Karpas-422 (cell line): ENCODE measurements around the gene ABTB1. TPM values are rescaled to one million over a fixed set of nuclear protein-coding genes. Genes with fewer than 3 reads are reported as not detected.
A peak's percentile ranks its signal among the peaks of the same experiment; 100 is the strongest.

Source experiments
- DNase-seq: peaks from one replicate; pipeline ENCODE4 v3.0.0-alpha.2; 2015
- H2AFZ ChIP-seq: fragments of 200-600 bp; sonication (generic); 2 replicates; pipeline ENCODE4 v1.6.1; 2014; ENCODE audit warnings: antibody characterized with exemption, low read length, mixed read lengths
- H3K27ac ChIP-seq: fragments of 200-600 bp; sonication (generic); 2 replicates; pipeline ENCODE4 v1.5.1; 2014; ENCODE audit warnings: mild to moderate bottlenecking, low read length, moderate library complexity
- H3K27me3 ChIP-seq: fragments of 200-600 bp; sonication (generic); 2 replicates; pipeline ENCODE4 v1.6.1; 2014; ENCODE audit warnings: low read length, mixed read lengths
- H3K36me3 ChIP-seq: fragments of 200-600 bp; sonication (generic); 2 replicates; pipeline ENCODE4 v1.6.1; 2014; ENCODE audit warnings: low read length, mixed read lengths; ENCODE audit not compliant: insufficient read depth
- H3K4me1 ChIP-seq: fragments of 200-600 bp; sonication (generic); 2 replicates; pipeline ENCODE4 v1.6.1; 2014; ENCODE audit warnings: mild to moderate bottlenecking, low read length, mixed read lengths
- H3K4me2 ChIP-seq: fragments of 200-600 bp; sonication (generic); 2 replicates; pipeline ENCODE4 v1.6.1; 2014; ENCODE audit warnings: low read length, low read depth, mild to moderate bottlenecking; ENCODE audit not compliant: poor library complexity, severe bottlenecking
- H3K4me3 ChIP-seq: fragments of 200-600 bp; sonication (generic); 2 replicates; pipeline ENCODE4 v1.5.1; 2014; ENCODE audit warnings: mild to moderate bottlenecking, antibody characterized with exemption, low read length, mixed read lengths
- H3K79me2 ChIP-seq: fragments of 200-600 bp; sonication (generic); 2 replicates; pipeline ENCODE4 v1.6.1; 2014; ENCODE audit warnings: mild to moderate bottlenecking, low read length, mixed read lengths
- H3K9ac ChIP-seq: fragments of 200-600 bp; sonication (generic); 2 replicates; pipeline ENCODE4 v1.6.0; 2014; ENCODE audit warnings: low read length
- H3K9me2 ChIP-seq: fragments of 200-600 bp; sonication (generic), shearing (Covaris generic); replicated peaks from 2 replicates; pipeline ENCODE4 v1.6.0; 2014; ENCODE audit warnings: mild to moderate bottlenecking, low read length, moderate library complexity; ENCODE audit not compliant: insufficient read depth
- H3K9me3 ChIP-seq: fragments of 300-700, 200-600 bp; sonication (generic); 2 replicates; pipeline ENCODE4 v1.6.1; 2014; ENCODE audit warnings: low read length, mixed read lengths
- H4K20me1 ChIP-seq: fragments of 200-600 bp; sonication (generic); 2 replicates; pipeline ENCODE4 v1.6.1; 2014; ENCODE audit warnings: mild to moderate bottlenecking, antibody characterized with exemption, low read length, low read depth; ENCODE audit not compliant: insufficient read depth
- total RNA-seq: library from RNA; depleted of rRNA; stranded (reverse); fragments of >200 nt; shearing (Covaris generic); gene quantifications from 2 replicates; pipeline ENCODE4 v1.2.3, GENCODE V29; 2014; ENCODE audit warnings: low replicate concordance

The ABTB1 gene
- total RNA-seq, 1 experiment from 2014 or later = 25.5 TPM

DNA sequence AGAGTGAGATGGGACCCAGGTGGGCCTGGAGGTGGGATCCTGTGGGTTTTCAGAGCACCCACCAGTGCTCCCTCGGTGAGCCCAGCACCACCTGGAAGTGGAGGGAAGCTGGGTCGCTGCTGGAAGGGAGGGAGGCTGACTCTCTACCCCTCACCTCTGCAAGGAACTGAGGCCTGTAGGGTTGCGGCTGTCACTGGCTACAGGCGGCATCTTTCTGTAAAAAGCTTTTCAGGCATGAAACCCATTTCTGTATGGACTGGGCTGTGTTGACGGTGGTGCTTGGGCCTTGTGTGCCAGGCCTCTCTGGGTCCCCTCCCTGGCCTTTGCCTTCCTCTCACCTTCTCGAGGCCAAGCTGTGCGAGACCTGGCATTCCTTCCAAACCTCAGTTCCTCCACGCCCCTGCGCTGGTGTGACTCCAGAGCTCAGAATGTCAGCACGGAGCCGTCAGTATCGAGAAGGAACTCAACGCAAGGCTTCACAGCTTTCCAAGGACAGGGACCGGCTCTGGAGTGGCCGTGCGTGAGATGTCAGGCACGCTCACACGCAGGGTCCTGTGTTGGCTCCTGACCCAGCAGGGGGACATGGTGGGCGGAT is 16.6 kb downstream of the ABTB1 start:
- no peak overlapping the region for H3K4me2 ChIP-seq
- H3K9me2 ChIP-seq = no peaks in the 10 kb centered on the region
- H3K36me3 ChIP-seq = peaks cover 46% of the 10 kb centered on the region
- no peaks in the 10 kb centered on the region for H4K20me1 ChIP-seq
- DNase-seq = no peak
- no peak overlapping the region for H3K4me3 ChIP-seq
- H3K9me3 ChIP-seq = no peaks in the 10 kb centered on the region
- no peaks in the 10 kb centered on the region for H3K27me3 ChIP-seq
- H3K27ac ChIP-seq = no peak overlapping the region
- H3K4me1 ChIP-seq = peaks cover 51% of the 10 kb centered on the region
- H3K79me2 ChIP-seq = no peaks in the 10 kb centered on the region
- H3K9ac ChIP-seq = no peak overlapping the region
- no peak overlapping the region for H2AFZ ChIP-seq

DNA sequence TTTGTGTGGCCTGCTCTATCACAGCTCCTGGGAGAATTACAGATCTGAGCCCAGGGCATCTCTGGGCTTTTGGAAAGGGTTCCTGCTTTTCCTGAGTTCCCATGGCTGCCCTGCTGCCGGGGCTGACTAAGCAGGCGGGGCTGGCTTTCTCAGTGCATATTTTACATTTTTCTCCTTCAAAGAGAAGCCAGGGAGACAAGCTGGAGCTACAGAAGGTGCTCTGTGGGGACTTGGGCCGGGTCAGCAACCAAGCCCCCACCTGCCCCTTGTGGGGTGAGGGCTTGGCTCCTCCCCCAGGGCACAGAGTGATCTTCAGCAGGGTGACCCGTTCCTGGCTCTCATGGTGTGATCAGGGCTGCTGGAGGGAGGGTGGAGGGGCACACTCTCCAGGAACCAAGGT is 17.4 kb downstream of the ABTB1 start:
- H3K4me2 ChIP-seq = no peak overlapping the region
- DNase-seq = no peak
- peaks cover 54% of the 10 kb centered on the region for H3K36me3 ChIP-seq
- no peak overlapping the region for H3K9ac ChIP-seq
- H3K4me3 ChIP-seq = no peak overlapping the region
- peaks cover 51% of the 10 kb centered on the region for H3K4me1 ChIP-seq
- H3K27me3 ChIP-seq = no peaks in the 10 kb centered on the region
- no peaks in the 10 kb centered on the region for H3K9me3 ChIP-seq
- H2AFZ ChIP-seq = no peak overlapping the region
- H3K9me2 ChIP-seq = no peaks in the 10 kb centered on the region
- H3K79me2 ChIP-seq = no peaks in the 10 kb centered on the region
- H4K20me1 ChIP-seq = no peaks in the 10 kb centered on the region
- H3K27ac ChIP-seq = peak overlapping the region; percentile 82

DNA sequence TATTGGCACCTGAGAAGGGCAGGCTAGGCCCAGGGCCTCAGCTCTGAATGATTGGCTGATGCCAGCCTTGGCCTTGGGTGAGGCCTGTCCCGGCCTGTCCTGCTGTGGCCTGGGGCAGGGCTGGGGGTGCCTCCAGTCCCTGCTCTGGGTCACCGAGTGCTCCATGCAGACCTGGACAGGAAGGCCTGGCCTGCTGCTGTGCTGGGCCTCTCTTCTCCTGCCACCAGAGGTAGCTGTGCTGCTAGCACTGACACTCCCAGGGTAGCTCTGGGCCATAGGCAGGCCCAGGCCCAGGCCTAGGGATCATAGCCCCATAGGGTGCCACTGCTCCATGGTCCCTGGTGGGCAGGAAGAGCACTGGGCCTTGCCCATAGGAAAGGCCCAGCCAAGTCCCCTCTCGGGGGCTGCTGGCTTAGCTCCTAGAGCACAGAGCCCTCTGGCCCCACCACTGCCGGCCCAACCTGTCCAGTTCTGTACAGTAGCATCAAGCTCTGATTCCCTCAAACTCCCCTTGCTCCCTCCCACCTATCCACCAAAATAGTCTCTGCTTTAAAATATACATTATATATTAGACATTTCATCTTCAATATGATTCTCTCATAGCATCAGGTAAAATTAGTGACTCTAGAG is 18.2 kb downstream of the ABTB1 start:
- Histone ChIP-seq H3K79me2 (no peaks in the 10 kb centered on the region), H3K9me2 (no peaks in the 10 kb centered on the region), H4K20me1 (no peaks in the 10 kb centered on the region), H3K4me2 (peak overlapping the region; percentile 20), H3K9me3 (no peaks in the 10 kb centered on the region), H3K4me1 (peaks cover 51% of the 10 kb centered on the region), H3K4me3 (no peak overlapping the region), H3K9ac (peak overlapping the region; percentile 13; the same call in 1 of the 2 replicates), H2AFZ (no peak overlapping the region), H3K36me3 (peaks cover 57% of the 10 kb centered on the region), H3K27ac (peak overlapping the region; percentile 82), H3K27me3 (no peaks in the 10 kb centered on the region)
- peak; percentile 71 for DNase-seq

DNA sequence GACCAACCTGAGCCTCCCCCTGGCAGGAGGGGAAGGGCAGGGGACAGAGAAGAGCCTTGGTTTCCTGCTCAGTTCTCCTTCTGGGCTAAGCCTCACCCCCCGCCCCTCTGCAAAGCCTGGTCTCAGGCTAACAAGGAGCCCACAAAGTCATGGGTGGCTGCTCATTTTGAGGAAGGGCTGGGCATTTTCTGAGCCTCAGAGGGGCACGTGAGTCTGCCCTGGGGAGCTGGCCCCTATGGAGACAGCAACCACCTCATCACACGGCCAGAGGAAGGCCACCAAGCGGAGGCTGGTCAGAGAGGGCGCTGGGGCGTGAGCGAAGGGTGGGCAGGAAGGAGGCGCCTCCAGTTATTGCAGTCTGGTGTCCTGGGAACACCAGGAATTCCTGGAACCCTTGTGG is 18.7 kb downstream of the ABTB1 start:
- H3K79me2 ChIP-seq = no peaks in the 10 kb centered on the region
- no peak overlapping the region for H2AFZ ChIP-seq
- peak overlapping the region; percentile 13; the same call in 1 of the 2 replicates for H3K9ac ChIP-seq
- no peaks in the 10 kb centered on the region for H3K9me3 ChIP-seq
- no peak overlapping the region for H3K4me3 ChIP-seq
- peaks cover 57% of the 10 kb centered on the region for H3K36me3 ChIP-seq
- H3K9me2 ChIP-seq = no peaks in the 10 kb centered on the region
- H3K27ac ChIP-seq = peak overlapping the region; percentile 82
- DNase-seq = peak; percentile 71
- H3K4me2 ChIP-seq = peak overlapping the region; percentile 20
- H4K20me1 ChIP-seq = no peaks in the 10 kb centered on the region
- no peaks in the 10 kb centered on the region for H3K27me3 ChIP-seq
- peaks cover 51% of the 10 kb centered on the region for H3K4me1 ChIP-seq

DNA sequence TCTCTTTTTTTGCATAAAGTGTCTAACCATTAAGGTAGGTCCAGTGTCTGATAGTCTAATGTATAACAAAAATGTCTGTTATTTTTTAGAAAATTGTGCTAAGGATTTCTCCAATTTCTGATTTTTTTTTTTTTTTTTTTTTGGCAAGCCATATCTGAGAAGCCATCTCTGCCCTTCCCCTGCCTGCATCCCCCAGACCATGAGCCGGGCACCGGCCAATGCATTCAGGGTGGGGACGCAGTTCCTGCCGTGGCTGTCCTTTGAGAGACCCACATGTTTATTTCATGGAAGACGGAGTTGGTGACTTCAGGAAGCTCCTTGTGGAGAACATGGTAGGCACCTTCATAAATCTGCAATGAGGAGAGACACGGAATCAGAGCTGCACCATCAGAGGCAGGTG is 19.2 kb downstream of the ABTB1 start:
- no peaks in the 10 kb centered on the region for H3K79me2 ChIP-seq
- no peak overlapping the region for H2AFZ ChIP-seq
- DNase-seq = no peak
- peaks cover 57% of the 10 kb centered on the region for H3K36me3 ChIP-seq
- H3K27ac ChIP-seq = peak overlapping the region; percentile 82
- H3K4me3 ChIP-seq = no peak overlapping the region
- no peaks in the 10 kb centered on the region for H3K27me3 ChIP-seq
- 0 out of 2 replicates have a peak overlapping the region, but pooled peaks have one; percentile 13 for H3K9ac ChIP-seq
- H3K4me2 ChIP-seq = peak overlapping the region; percentile 20
- peaks cover 55% of the 10 kb centered on the region for H3K4me1 ChIP-seq
- no peaks in the 10 kb centered on the region for H3K9me2 ChIP-seq
- H4K20me1 ChIP-seq = no peaks in the 10 kb centered on the region
- no peaks in the 10 kb centered on the region for H3K9me3 ChIP-seq

DNA sequence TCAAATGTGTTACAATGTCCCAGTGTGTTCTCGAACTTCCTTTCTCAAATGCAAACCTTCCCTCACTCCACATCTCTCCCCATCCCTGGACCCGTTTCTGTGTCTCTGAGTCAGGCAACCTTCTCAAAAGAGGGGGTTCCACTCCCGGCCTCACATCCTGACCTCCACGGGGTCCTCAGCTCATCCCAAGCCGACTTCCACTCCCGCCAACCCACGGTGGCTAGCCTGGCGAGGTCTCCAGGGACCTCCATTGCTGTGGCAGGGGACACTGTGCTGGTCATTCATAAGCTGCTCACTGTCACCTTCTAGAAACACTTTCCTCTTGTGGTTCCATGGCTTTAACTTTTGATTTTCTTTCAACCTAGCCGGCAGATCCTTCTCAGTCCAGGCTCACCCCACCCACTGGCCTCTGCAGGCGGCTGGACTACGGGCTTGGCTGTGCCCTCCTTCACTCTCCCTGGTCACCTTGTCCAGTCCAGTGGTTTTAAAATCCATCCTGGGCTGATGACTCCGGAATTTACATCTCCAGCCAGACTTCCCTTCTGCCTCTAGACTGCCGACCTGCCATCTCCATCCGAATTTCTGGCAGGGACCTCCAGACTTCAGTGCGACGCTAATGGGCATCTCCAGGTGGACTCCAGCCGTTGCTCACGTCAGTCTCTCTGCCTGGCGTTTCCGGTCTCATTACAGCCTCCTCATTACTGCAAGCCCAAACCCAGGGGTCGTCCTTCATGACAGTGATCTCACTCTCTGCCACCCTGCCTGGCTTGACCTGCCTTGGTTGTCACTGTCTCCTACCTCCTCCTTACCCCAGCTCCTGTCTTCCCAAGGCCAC is 20.0 kb downstream of the ABTB1 start:
- H3K9me2 ChIP-seq = no peaks in the 10 kb centered on the region
- H3K27ac ChIP-seq = peak overlapping the region; percentile 82
- DNase-seq = no peak
- no peak overlapping the region for H2AFZ ChIP-seq
- H3K4me1 ChIP-seq = peaks cover 63% of the 10 kb centered on the region
- no peaks in the 10 kb centered on the region for H3K79me2 ChIP-seq
- no peaks in the 10 kb centered on the region for H3K27me3 ChIP-seq
- 0 out of 2 replicates have a peak overlapping the region, but pooled peaks have one; percentile 8 for H3K9ac ChIP-seq
- no peaks in the 10 kb centered on the region for H3K9me3 ChIP-seq
- no peak overlapping the region for H3K4me3 ChIP-seq
- H4K20me1 ChIP-seq = no peaks in the 10 kb centered on the region
- peaks cover 57% of the 10 kb centered on the region for H3K36me3 ChIP-seq
- no peak overlapping the region for H3K4me2 ChIP-seq

DNA sequence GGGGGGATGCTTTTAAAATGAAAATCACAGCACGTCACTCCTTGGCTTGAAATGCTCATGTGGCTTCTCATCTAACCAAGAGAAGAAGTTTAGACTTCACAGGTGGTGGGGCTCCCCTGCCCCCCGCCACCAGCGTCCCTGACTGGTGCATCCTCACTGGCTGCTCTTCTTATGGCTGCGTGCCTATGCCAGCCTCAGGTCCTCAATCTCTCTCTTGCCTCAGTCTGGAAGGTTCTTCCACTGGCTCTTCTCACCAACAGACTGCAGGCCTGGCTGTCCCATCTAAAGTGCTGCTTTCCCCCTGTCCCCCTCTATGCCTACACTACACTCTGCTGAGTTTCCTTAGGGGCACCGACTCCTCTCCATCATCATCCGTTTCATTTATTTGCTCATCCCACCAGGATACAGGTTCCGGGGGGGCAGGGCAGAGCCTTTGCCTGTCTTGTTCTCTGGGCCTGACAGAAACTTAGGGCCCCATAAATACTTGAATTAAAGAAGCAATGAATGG is 20.6 kb downstream of the ABTB1 start:
- H3K9ac ChIP-seq = no peak overlapping the region
- H3K27me3 ChIP-seq = no peaks in the 10 kb centered on the region
- DNase-seq = no peak
- H2AFZ ChIP-seq = no peak overlapping the region
- no peaks in the 10 kb centered on the region for H4K20me1 ChIP-seq
- H3K9me3 ChIP-seq = no peaks in the 10 kb centered on the region
- 0 out of 2 replicates have a peak overlapping the region, but pooled peaks have one; percentile 15 for H3K27ac ChIP-seq
- no peaks in the 10 kb centered on the region for H3K9me2 ChIP-seq
- H3K36me3 ChIP-seq = peaks cover 57% of the 10 kb centered on the region
- H3K4me1 ChIP-seq = peaks cover 70% of the 10 kb centered on the region
- H3K4me2 ChIP-seq = no peak overlapping the region
- no peak overlapping the region for H3K4me3 ChIP-seq
- no peaks in the 10 kb centered on the region for H3K79me2 ChIP-seq
